Lung (tissue), 13 donors: ENCODE measurements around the gene KRTAP12-2. TPM values are rescaled to one million over a fixed set of nuclear protein-coding genes. Genes with fewer than 3 reads are reported as not detected.

ENCODE experiments used
- ATAC-seq: fragments of 200-7000 bp; cut with Tn5 transposase; one replicate; pipeline ENCODE4 v1.9.1; 2020; ENCODE audit warnings: moderate number of reproducible peaks; ENCODE audit not compliant: insufficient read depth, low FRiP score
- DNase-seq, 3 donors: peaks; one replicate each; pipeline ENCODE4 v3.0.0-alpha.2; 2013 to 2017
- H3K27ac ChIP-seq, 2 donors: one replicate each; pipeline ENCODE4 v1.5.1; 2013; ENCODE audit warnings: mild to moderate bottlenecking in 2 of 2, moderate library complexity in 2 of 2, control low read depth in 1 of 2, inconsistent platforms in 1 of 2, low read depth in 1 of 2, low read length in 1 of 2
- H3K27me3 ChIP-seq, 3 donors: one replicate each; pipeline ENCODE4 v1.5.1; 2013; ENCODE audit warnings: low read length in 2 of 3; ENCODE audit not compliant: control insufficient read depth in 3 of 3, insufficient read depth in 3 of 3
- H3K36me3 ChIP-seq, 4 donors: one replicate each; pipeline ENCODE4 v1.5.1; 2013; ENCODE audit warnings: low read length in 4 of 4, mild to moderate bottlenecking in 1 of 4, moderate library complexity in 1 of 4; ENCODE audit not compliant: control insufficient read depth in 4 of 4, insufficient read depth in 4 of 4
- H3K4me1 ChIP-seq, 5 donors: one replicate each; pipeline ENCODE4 v1.5.1; 2013; ENCODE audit warnings: low read length in 5 of 5, mild to moderate bottlenecking in 2 of 5, moderate library complexity in 1 of 5; ENCODE audit not compliant: control insufficient read depth in 5 of 5, insufficient read depth in 5 of 5
- H3K4me3 ChIP-seq: one replicate; pipeline ENCODE4 v1.5.1; 2013; ENCODE audit warnings: mild to moderate bottlenecking, control low read depth, moderate library complexity
- H3K9ac ChIP-seq, 2 donors: one replicate each; pipeline ENCODE4 v1.5.1; 2013; ENCODE audit warnings: low read length in 2 of 2, control low read depth in 1 of 2; ENCODE audit not compliant: insufficient read depth in 1 of 2
- H3K9me3 ChIP-seq, 4 donors: one replicate each; pipeline ENCODE4 v1.5.1; 2013; ENCODE audit warnings: low read length in 3 of 4, mild to moderate bottlenecking in 1 of 4, moderate library complexity in 1 of 4; ENCODE audit not compliant: control insufficient read depth in 4 of 4, insufficient read depth in 3 of 4
- WGBS, 2 donors: extraction: QIAGEN DNeasy Blood & Tissue Kit; methylation state at CpG; one replicate each; pipeline ENCODE4 v1.1.7; 2013; 5-methylcytosine and 5-hydroxymethylcytosine counted together
- polyA plus RNA-seq, 2 donors: library from polyadenylated mRNA; stranded (reverse); fragments of 200-250 nt; gene quantifications; one replicate each; pipeline ENCODE4 v1.2.1, GENCODE V29; 2013
- small RNA-seq: library from RNA; depleted of rRNA; stranded (forward); fragments of <200 nt; gene quantifications from one replicate; pipeline ENCODE3, GENCODE V24; 2014; ENCODE audit warnings: low replicate concordance
- total RNA-seq, 2 donors: library from RNA; depleted of rRNA in 1 of 2; stranded (reverse); fragments of >200 nt in 1 of 2; gene quantifications; one replicate each; pipeline ENCODE4 v1.2.1, GENCODE V29; 2014 to 2021
- TF ChIP-seq, protein P1 (sequence below): IDR thresholded peaks from 2 replicates; pipeline ENCODE4 v1.5.1; 2012; ENCODE audit warnings: mild to moderate bottlenecking; ENCODE audit errors: control extremely low read depth, extremely low read depth
- donor health status: control.
- donor health status: control.
- donor health status: Bipolar disorder and iron deficiency.
- donor health status: healthy.
- donor health status: DM: yes; HTN: yes; CAD: no.

Gene KRTAP12-2
- total and polyA plus RNA-seq, 4 donors = not detected

DNA sequence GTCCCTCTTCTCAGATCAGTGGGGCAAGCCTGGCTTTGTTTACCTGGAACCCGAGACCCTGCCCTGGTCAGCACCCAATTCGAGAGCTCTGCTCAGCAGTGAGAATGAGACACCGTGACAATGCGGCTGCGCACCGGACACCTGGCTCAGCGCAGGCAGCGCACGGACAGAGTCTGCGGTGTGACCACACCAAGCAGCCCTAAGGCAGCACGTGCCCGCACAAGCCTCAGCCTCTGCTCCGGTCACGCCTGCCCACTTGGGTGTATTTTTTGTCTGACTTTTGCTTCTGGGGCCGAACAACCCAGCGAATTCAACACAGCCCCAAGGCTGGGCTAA lies 50.2 kb downstream of the KRTAP12-2 start:
- H3K9ac ChIP-seq = no peak overlapping the region
- no peak for DNase-seq
- peaks cover 0 to 15% (median 0%) of the 10 kb centered on the region in 4 donors for H3K9me3 ChIP-seq
- H3K27ac ChIP-seq = no peak overlapping the region
- no peaks in the 10 kb centered on the region for H3K36me3 ChIP-seq
- TF ChIP-seq, protein P1, sequence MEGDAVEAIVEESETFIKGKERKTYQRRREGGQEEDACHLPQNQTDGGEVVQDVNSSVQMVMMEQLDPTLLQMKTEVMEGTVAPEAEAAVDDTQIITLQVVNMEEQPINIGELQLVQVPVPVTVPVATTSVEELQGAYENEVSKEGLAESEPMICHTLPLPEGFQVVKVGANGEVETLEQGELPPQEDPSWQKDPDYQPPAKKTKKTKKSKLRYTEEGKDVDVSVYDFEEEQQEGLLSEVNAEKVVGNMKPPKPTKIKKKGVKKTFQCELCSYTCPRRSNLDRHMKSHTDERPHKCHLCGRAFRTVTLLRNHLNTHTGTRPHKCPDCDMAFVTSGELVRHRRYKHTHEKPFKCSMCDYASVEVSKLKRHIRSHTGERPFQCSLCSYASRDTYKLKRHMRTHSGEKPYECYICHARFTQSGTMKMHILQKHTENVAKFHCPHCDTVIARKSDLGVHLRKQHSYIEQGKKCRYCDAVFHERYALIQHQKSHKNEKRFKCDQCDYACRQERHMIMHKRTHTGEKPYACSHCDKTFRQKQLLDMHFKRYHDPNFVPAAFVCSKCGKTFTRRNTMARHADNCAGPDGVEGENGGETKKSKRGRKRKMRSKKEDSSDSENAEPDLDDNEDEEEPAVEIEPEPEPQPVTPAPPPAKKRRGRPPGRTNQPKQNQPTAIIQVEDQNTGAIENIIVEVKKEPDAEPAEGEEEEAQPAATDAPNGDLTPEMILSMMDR = no peak
- no peaks in the 10 kb centered on the region for H3K27me3 ChIP-seq
- 86 to 88% methylated on average over 16 of the region's 16 CpGs for WGBS, 2 donors
- ATAC-seq = no peak
- no peaks in the 10 kb centered on the region for H3K4me1 ChIP-seq
- H3K4me3 ChIP-seq = no peak overlapping the region

Small RNA genes within 50 kb of the gene (small RNA-seq; reads per million reads assigned to genes)
- gene KRTAP12-6P = not detected

Other genes starting within 250 kb of the KRTAP12-2 start
- 1 to 10 TPM; 2.8 to 3.6 TPM for gene LRRC3, start 211.4 kb downstream of the KRTAP12-2 start, total RNA-seq
- gene LRRC3, start 211.4 kb downstream of the KRTAP12-2 start, polyA plus RNA-seq = 1 to 10 TPM; 1.4 to 2.0 TPM
- gene KRTAP10-1, start 126.7 kb downstream of the KRTAP12-2 start, total RNA-seq = not detected
- gene KRTAP10-1, start 126.7 kb downstream of the KRTAP12-2 start, polyA plus RNA-seq = not detected
- not detected for gene KRTAP10-2, start 115.4 kb downstream of the KRTAP12-2 start, total RNA-seq
- not detected for gene KRTAP10-2, start 115.4 kb downstream of the KRTAP12-2 start, polyA plus RNA-seq
- not detected for gene KRTAP10-3, start 108.1 kb downstream of the KRTAP12-2 start, total RNA-seq
- not detected for gene KRTAP10-3, start 108.1 kb downstream of the KRTAP12-2 start, polyA plus RNA-seq
- gene KRTAP10-4, start 93.2 kb downstream of the KRTAP12-2 start, total RNA-seq = not detected
- not detected for gene KRTAP10-4, start 93.2 kb downstream of the KRTAP12-2 start, polyA plus RNA-seq
- gene KRTAP10-5, start 86.3 kb downstream of the KRTAP12-2 start, total RNA-seq = not detected
- gene KRTAP10-5, start 86.3 kb downstream of the KRTAP12-2 start, polyA plus RNA-seq = not detected
- not detected for gene KRTAP10-6, start 74.4 kb downstream of the KRTAP12-2 start, total RNA-seq
- not detected for gene KRTAP10-6, start 74.4 kb downstream of the KRTAP12-2 start, polyA plus RNA-seq
- not detected for gene KRTAP10-7, start 66.3 kb downstream of the KRTAP12-2 start, total RNA-seq
- not detected for gene KRTAP10-7, start 66.3 kb downstream of the KRTAP12-2 start, polyA plus RNA-seq
- not detected for gene KRTAP10-8, start 54.8 kb downstream of the KRTAP12-2 start, total RNA-seq
- gene KRTAP10-8, start 54.8 kb downstream of the KRTAP12-2 start, polyA plus RNA-seq = not detected
- gene KRTAP10-9, start 39.8 kb downstream of the KRTAP12-2 start, total RNA-seq = not detected
- gene KRTAP10-9, start 39.8 kb downstream of the KRTAP12-2 start, polyA plus RNA-seq = not detected
- not detected for gene KRTAP10-10, start 29.6 kb downstream of the KRTAP12-2 start, total RNA-seq
- not detected for gene KRTAP10-10, start 29.6 kb downstream of the KRTAP12-2 start, polyA plus RNA-seq
- gene KRTAP10-11, start 20.5 kb downstream of the KRTAP12-2 start, total RNA-seq = not detected
- gene KRTAP10-11, start 20.5 kb downstream of the KRTAP12-2 start, polyA plus RNA-seq = not detected
- gene KRTAP12-4, start 12.3 kb downstream of the KRTAP12-2 start, total RNA-seq = not detected
- gene KRTAP12-4, start 12.3 kb downstream of the KRTAP12-2 start, polyA plus RNA-seq = not detected
- gene KRTAP12-3, start 9.0 kb downstream of the KRTAP12-2 start, total RNA-seq = not detected
- not detected for gene KRTAP12-3, start 9.0 kb downstream of the KRTAP12-2 start, polyA plus RNA-seq
- not detected for gene KRTAP12-1, start 15.2 kb upstream of the KRTAP12-2 start, total RNA-seq
- not detected for gene KRTAP12-1, start 15.2 kb upstream of the KRTAP12-2 start, polyA plus RNA-seq
- not detected for gene KRTAP10-12, start 30.2 kb upstream of the KRTAP12-2 start, total RNA-seq
- gene KRTAP10-12, start 30.2 kb upstream of the KRTAP12-2 start, polyA plus RNA-seq = not detected
- gene TSPEAR, start 44.6 kb upstream of the KRTAP12-2 start, total RNA-seq = 1 to 10 TPM in 1 of 2 donors, under 1 TPM in 1; 0.43 to 2.1 TPM
- gene TSPEAR, start 44.6 kb upstream of the KRTAP12-2 start, polyA plus RNA-seq = under 1 TPM; 0.02 to 0.12 TPM
- 10 to 100 TPM; 87.0 to 93.2 TPM for gene UBE2G2, start 134.9 kb upstream of the KRTAP12-2 start, total RNA-seq
- gene UBE2G2, start 134.9 kb upstream of the KRTAP12-2 start, polyA plus RNA-seq = 10 to 100 TPM; 35.6 to 48.0 TPM
- gene SUMO3, start 151.1 kb upstream of the KRTAP12-2 start, total RNA-seq = 10 to 100 TPM; 45.5 to 86.5 TPM
- 10 to 100 TPM; 40.4 to 96.4 TPM for gene SUMO3, start 151.1 kb upstream of the KRTAP12-2 start, polyA plus RNA-seq
- 100 to 1,000 TPM; 243 to 247 TPM for gene PTTG1IP, start 206.8 kb upstream of the KRTAP12-2 start, total RNA-seq
- gene PTTG1IP, start 206.8 kb upstream of the KRTAP12-2 start, polyA plus RNA-seq = 100 to 1,000 TPM; 139 to 209 TPM